GM21529 (cell line): ENCODE measurements around the gene KIF3B.
A peak's percentile ranks its signal among the peaks of the same experiment; 100 is the strongest.
"Not testable (repeated sequence)": the region's sequence is repeated elsewhere in the genome, so short reads cannot be mapped to it uniquely, and the experiment has no call there.

ENCODE experiments used
- ATAC-seq: cut with Tn5 transposase; IDR thresholded peaks from one replicate; pipeline ENCODE4 v1.9.1; 2021; ENCODE audit not compliant: unreplicated experiment

Gene KIF3B

DNA sequence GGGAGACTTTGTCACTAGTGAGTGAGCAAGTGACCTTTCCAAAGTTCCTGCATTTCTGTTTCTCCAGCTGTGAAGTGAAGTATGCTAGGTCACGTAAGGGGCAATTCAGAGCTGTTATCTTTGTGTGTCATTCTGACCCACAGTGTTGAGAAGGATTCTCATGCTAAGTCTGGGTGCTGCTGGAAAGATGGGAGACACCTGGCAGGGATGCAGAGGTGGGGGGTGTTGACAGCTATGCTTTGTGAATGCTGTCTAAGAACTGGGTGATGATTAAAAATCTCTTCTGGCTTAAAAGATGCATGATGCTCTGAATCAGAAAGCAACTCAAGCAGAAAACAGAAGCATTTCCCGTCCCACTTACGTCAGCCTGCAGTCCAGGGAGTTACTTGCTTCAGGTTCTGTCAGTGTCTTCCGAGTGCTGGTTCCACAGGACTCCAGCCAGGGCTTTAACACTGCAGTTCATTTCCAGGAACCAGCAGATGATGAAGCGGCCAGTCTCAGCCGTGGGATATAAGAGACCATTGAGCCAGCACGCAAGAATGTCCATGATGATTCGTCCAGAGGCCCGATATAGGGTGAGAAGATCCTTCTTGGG is 49.7 kb downstream of the KIF3B start:
- no peak for ATAC-seq

DNA sequence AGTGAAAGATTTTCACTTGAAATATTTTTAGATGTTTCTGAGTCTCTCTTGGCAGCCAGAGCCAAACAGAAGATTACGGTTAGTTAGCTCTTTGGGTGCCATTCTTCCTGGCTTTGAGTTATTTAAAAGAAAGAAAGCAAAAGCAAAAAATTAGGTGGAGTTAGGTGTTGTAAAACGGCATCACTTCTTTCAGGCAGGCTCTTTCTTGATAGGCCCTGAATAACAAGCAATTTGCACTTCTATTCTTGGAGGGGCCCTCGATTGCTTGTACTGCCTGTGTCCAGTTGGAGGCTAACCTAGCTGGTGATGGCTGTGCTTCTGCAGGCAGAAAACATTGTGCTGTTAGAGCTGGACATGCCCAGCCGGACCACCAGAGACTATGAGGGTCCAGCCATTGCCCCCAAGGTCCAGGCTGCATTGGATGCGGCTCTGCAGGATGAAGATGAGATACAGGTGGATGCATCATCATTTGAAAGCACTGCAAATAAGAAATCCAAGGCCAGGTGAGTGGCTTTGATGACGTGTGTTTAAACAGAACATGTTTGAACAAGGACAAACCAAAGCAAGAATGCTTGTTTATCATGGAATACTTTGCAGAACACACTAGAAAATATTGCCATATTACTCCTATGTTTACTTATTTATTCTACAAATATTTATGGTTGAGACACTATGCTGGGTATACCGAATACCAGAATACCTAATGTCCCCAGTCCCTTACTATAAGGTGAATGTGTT is 52.5 kb downstream of the KIF3B start:
- ATAC-seq = no peak

DNA sequence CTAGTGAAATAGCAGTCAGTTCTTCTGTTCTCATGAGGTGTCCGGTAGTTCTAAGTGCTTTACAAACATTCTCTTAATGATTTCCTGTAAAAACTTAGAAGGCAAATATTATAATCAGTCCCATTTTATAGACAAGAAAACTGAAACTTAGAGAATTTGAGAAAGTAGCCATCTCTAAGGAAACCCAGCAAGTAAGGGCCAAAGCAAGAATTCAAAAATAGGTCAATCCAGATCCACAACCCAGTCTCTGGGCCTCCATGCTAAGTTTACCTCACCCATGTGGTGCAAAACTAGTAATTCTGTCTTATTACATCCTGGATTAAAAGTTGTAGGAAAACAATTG is 53.1 kb downstream of the KIF3B start:
- ATAC-seq = no peak

DNA sequence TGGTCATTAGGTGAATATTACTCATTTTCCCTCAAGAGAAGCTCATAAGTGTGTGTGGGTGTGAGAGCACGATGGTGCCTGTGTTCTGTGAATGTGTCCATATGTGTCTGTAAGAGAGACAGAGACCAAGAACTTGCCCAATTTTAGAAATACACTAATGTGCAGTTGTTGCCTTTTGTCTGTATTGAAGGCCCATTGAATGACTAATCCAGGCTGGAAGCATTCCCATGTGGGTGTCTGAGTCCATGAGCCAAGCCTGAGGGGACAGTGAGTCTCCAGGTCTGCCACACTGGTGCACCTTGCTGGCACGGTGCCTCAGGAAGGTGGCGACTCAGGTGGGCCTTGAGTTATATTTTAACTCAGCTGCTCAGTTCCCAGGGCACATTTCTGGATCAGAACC is 55.2 kb downstream of the KIF3B start:
- peak; percentile 8 for ATAC-seq

DNA sequence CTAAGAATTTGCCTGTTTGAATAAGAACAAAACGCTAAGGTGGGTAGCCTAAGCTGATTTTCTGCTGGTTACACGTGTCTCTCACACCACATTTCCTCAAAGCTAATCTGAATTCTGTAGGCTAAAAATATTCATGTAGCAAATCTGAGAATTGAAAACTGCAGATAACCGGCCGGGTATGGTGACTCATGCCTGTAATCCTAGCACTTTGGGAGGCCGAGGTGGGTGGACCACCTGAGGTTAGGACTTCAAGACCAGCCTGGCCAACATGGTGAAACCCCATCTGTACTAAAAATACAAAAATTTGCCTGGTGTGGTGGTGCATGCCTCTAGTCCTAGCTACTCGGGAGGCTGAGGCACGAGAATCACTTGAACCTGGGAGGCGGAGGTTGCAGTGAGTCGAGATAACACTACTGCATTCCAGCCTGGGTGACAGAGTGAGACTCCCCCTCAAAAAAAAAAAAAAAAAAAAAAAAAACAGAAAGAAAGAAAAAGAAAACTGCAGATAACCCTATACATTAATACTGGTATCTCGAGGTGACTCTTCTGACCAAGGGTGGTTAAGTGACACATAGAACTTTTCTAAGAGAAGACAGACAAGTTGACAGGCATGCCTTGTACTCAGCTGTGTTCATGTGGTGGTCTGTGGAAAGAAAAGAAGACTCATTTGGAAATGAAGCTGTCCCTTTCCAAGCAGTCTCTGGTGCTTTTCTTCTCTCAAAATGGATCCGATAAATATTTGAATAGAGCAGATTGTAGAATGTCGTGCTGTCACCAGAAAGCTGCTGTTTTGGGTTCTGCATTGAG is 55.9 kb downstream of the KIF3B start:
- peak; percentile 59 for ATAC-seq

DNA sequence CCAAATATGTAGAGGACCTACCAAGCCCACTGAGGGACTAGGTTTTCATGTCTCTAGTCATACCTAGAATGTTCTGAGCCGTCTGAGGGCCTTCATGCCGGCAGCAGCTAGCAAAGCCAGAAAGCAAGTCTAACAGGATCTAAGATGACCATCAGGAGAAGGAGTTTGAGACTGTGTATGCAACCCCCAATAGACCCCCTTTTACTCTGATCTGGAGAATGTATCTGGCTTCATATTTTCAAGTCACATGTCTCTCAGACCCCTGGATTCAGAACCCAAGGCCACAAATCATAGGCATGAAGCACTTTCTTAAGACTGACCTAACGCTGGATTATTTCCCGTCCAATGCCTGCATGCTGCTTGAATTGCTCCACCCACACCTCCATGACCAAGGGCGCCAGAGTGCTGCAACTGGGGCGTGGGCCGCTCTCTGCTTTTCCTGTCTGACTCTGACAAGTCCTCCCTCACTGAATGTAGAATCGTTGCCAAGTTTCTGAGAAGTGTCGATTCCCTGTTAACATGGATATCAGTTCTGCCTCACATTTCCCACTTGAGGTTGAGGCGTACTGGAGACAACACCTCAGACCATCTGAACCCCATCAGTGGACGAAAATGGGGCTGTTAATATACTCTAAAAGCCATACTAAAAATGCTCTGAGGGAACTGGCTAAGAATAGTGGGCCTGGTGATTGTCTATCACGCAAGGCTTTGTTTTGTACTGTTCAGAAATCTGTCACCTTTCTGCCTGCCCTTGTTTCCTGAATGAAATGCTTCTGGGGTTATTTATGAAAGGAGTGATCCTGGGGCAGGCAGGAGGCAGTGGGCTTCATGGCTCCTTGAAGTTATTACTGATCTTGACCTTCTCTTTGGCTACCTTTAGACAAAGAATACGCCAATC is 56.8 kb downstream of the KIF3B start:
- peak; percentile 41 for ATAC-seq

DNA sequence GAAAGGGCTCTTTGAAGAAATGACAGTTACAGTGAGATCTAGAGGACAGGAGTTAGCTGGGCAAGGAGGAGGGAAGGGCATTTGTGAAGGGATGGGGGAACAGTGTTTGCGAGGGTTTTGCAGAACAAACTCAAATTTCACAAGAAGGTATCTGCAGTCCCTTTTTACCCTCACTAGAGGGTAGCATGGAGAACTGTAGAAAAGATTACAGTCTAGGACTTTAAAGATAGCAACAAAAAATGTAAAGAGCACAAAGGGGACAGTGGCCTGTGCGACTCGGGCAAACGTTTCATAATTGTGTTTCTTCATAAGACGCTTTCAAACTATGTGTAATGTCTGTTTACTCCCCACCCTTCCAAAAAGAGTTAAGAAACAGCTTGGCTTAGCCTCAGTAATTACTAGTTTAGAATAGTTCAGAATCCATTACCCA is 59.5 kb downstream of the KIF3B start:
- no peak for ATAC-seq

DNA sequence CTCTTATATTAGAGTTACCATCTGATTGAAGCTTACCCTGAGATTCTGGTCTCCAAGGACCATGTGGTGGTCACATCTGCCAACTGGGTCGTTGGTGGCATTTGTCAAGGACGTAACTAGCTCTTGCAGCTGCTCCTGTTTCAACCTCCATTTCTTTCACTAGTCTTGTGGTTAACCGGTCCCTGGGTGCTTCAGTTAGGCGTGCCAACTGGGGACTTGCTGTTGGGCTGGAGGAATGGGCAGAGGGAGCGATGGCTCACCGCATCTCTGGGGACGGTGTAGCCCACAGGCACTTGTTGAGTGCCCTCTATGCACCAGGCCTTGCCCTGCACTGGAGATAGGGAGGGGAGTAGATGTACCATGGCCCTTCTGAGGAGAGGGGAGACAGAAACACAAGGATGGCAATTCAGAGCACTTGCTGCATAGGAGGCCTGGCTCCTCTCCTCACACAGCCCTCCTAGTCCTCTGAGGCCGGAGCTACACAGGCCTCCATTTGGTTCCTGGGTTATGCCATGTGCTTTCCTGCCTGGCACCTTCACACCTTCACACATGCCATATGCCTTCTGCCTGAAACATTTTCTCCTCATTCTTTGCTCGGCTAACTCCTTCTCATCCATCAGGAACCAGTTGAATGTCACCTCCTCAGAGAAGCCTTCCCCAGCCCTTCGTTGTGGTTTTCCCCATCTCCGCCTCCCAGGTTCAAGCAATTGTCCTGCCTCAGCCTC is 60.6 kb downstream of the KIF3B start:
- ATAC-seq = no peak

DNA sequence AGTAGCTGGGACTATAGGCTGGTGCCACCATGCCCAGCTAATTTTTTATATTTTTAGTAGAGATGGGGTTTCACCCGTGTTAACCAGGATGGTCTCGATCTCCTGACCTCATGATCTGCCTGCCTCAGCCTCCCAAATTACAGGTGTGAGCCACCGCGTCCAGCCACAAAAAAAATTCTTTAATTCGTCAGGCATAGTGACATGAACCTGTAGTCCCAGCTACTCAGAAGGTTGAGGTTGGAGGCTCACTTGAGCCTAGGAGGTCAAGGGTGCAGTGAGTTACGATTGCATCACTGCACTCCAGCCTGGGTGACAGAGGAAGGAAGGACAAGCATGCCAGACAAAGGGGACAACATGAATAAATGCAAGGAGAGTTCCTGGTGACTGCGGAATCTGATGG is 61.2 kb downstream of the KIF3B start:
- no peak for ATAC-seq

DNA sequence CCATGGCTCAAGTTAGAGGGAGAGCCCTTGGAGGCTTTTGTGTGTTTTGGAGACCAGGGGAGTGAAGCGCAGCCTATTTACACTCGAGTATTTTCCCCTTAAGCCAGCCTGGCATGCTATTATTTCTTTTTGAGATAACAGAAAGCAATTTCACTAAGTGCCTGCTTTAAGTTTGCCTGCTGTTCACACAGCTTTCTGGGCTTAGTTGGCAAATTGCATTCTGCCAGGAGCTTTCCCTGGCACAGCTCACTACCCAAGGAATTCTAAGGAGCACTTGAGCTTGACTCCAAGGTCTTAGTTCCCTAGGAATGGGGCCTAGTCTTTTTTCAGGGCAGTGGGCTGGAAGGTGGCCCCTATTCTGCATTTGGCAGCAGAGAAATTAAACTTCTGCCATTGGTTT is 61.7 kb downstream of the KIF3B start:
- no peak for ATAC-seq

DNA sequence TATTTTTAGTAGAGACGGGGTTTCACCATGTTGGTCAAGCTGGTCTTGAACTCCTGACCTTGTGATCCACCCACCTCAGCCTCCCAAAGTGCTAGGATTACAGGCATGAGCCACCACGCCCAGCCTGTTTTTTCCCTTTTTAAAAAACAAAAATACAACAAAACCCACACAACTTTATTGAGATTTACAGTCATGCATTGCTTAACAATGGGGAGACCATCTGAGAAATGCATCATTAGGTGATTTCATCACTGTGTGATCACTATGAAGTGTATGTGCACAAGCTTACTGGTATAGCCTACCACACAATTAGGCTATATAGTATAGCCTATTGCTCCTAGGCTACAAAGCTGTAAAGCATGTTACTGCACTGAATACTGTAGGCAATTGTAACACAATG is 63.6 kb downstream of the KIF3B start:
- not testable (repeated sequence) for ATAC-seq

DNA sequence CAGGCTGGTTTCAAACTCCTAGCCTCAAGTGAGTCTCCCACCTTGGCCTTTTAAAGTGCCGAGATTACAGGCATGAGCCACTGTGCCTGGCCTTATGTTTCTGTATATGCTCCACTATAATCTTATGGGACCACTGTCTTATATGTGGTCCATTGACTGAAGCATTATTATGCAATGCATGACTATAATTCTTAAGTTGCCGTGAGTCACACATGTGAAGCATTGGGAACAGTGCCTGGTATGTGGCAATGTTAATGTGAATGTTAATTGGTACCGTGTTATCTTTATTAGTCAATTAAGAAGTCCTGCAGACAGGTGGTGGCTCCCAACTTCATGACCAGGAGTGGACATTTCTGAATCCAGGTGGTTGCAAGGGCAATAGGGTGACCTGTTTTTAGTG is 66.0 kb downstream of the KIF3B start:
- ATAC-seq = no peak

DNA sequence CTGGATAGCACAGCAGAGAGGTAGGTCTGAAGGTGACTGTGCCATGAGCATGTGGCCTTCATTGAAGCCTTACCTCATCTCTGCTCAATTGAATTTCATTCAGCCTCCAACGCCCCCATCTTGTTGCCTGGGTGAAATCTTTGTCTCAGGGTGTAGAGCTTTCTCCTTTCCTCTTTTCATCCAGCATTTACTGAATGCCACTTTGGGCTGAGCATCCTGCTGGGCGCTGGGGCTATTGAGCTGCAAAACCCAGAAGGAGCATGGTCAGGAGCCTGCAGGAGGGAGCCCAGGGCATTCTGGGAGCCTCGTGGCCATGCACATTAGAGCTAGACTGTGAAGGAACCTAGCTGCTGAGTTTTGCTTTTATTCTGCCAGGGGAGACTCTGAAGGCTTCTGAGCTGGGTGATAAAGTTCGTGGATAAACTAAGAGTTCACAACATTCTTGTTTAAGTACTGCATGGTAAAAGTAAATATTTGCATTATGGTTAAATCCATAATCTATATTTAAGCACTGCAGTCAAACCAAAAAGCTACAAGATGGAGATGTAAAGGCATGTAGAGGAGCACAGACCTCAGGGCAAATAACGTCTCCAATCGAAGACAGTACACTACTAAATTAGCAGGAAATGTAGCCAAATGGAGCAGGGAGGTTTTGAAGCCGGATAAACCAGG is 67.5 kb downstream of the KIF3B start:
- no peak for ATAC-seq

DNA sequence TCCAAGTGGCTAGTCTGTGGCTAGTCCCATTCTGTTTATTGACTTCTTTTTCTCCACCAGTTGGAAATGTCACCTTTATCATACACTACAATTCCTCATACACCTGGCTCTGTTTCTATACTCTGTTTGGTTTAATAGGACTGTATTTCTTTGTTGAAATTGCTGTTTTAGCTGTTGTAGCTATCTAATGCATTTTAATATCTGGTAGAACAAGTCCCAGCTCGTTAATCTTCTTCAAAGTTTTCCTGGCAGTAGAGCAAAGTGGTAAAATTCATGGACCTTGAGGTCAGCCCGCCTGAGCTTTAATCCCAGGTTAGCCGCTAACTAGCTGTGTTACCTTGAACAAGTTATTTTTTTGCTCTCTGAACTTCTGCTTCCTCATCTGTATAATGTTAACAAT is 70.8 kb downstream of the KIF3B start:
- no peak for ATAC-seq

DNA sequence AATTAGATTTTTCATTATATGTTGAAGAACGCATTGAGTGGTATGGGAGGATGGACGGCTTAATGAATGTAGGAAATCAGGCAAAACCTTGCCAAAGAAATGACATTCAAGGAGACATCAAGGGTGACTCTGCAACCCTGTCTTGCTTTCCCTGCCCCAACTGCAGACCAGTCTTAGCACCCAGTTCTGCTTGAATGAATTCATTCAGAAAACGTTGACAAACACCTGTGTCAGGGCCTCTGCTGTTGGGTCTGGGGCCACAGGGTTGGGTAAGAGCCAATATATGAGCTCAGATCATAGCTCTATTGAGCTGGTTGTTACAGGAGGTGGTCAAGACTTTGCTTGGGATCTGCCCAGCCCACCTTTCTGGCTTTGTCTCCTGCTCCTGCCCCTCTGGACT is 73.0 kb downstream of the KIF3B start:
- no peak for ATAC-seq

DNA sequence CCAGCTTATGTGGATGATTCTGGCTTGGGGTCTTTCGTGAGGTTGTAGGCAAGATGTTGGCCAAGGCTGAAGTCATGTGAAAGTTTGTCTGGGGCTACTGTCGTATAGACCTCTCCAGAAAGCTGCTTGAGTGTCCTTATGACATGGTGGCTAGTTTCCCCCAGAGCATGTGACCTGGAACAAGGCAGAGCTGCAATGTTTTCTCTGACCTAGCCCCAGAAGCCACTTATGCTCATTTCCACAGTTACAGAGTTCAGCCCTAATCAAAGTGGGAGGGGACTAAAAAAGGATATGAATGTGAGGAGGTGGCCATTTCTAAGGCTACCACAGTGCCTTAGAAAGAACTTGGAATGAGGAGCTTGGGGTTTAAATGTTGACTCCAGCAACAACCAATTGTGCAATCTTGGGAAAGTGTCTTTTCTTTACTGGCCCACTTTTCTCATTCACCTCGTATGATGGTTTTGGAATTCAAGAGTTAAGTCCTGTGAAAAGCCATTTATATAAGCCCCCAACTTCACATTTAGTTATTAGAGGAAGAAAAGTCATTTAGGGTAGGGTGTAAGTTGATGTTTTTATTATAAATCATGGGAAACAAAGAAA is 74.8 kb downstream of the KIF3B start:
- ATAC-seq = no peak

DNA sequence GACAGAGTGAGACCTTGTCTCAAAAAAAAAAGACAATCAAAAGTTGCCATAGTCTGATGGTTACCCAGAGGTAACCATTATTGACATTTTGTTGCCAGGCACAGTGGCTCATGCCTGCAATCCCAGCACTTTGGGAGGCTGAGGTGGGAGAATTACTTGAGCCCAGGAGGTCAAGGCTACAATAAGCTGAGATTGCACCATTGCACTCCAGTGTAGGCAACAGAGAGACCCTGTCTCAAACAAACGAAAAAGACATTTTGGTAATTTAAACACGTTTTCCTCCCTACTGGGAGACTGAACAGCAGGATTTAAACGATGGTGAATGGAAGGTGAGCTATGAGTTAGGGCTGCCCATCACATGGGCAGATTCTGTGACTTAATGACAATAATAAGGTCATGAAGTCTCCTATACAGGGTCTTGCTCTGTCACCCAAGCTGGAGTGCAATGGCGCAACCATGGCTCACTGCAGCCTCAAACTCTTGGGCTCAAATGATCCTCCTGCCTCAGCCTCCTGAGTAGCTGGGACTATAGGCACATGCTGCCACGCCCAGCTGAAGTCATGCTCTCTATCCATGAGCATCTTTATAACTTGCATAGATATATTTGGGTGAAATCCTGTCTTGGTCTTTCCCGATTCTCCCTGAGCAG is 76.5 kb downstream of the KIF3B start:
- no peak for ATAC-seq

DNA sequence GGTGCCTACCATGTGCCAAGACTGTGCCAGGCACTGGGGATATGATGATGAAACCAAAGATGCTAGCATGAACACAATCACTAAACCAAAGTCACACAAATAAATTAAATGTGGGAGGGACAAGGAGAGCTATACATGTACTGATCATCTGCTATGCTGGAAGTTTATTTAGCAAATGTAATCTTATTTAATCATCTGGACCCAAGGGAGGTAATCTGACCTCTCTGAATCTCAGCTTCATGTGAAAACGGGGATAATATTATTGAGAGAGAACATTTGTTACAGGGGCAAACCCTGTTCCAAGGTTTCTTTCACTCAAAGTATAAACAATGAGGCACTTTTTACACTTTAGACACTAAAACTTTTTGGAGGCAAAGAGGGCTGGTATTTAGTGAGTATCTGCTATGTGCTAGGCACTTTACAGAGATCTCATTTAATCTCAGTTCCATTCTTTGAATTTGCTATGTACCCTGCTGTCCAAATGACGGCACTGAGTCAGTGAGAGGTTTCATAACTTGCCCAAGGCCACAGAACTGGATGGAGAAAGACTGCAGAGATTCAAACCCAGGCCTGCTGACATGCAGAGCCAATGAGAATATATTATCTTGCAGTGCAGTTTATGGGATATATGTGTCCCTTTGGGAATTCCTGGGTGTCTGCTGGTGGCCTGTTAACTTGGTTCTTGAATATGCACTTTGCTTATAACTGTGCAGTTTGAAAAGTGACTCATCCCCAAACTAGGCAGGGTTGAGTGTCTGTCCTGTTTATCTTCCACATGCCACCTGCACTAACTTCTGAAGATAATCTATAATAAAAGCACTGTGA is 77.4 kb downstream of the KIF3B start:
- peak; percentile 16 for ATAC-seq
